Activated naive CD8-positive, alpha-beta T cell treated with anti-CD3 and anti-CD28 coated beads, Interleukin-2, amount 50 U/mL, for 16 hours (primary cell): Measurements from ENCODE around the gene TBC1D10B.

Experiments used
- DNase-seq: peaks from one replicate; pipeline ENCODE4 v3.0.0-alpha.2; 2020; ENCODE audit warnings: low read depth, low spot score

The TBC1D10B gene

GRCh38 chr16:30374538-30374937 is 4.2 kb upstream of the TBC1D10B start, which contains the start of gene MYL11:
MYL11 (plus strand) TSS chr16:30374802; CDS start chr16:30374858, 56 bp downstream.
- DNase-seq: no peak

GRCh38 chr16:30372725-30373124 is 2.4 kb upstream of the TBC1D10B start:
- no peak for DNase-seq

GRCh38 chr16:30372038-30372712 is 1.9 kb upstream of the TBC1D10B start:
- DNase-seq: no peak

GRCh38 chr16:30371248-30371816 is 1.0 kb upstream of the TBC1D10B start:
- no peak for DNase-seq

- DNase-seq: no peak
These were observed 297 bp downstream of the TBC1D10B start for GRCh38 chr16:30369938-30370455.

GRCh38 chr16:30369091-30369937 is 980 bp downstream of the TBC1D10B start:
- DNase-seq: no peak

- no peak for DNase-seq
These were observed 1.6 kb downstream of the TBC1D10B start for GRCh38 chr16:30368792-30369090.

GRCh38 chr16:30368122-30368791 is 2.0 kb downstream of the TBC1D10B start:
- DNase-seq: no peak

- DNase-seq: no peak
These were observed 2.8 kb downstream of the TBC1D10B start for GRCh38 chr16:30367349-30368009.

GRCh38 chr16:30366511-30366910 is 3.8 kb downstream of the TBC1D10B start:
- no peak for DNase-seq

GRCh38 chr16:30365200-30365599 is 5.1 kb downstream of the TBC1D10B start:
- DNase-seq: no peak

- no peak for DNase-seq
These were observed 9.1 kb downstream of the TBC1D10B start for GRCh38 chr16:30361180-30361579.

- no peak for DNase-seq
These were observed 10.5 kb downstream of the TBC1D10B start for GRCh38 chr16:30359871-30360170.

GRCh38 chr16:30358990-30359870 is 11.1 kb downstream of the TBC1D10B start:
- DNase-seq: no peak

GRCh38 chr16:30358577-30358936 is 11.7 kb downstream of the TBC1D10B start:
- no peak for DNase-seq

GRCh38 chr16:30357715-30358576 is 12.3 kb downstream of the TBC1D10B start:
- no peak for DNase-seq

- DNase-seq: no peak
These were observed 13.1 kb downstream of the TBC1D10B start for GRCh38 chr16:30357085-30357714.

GRCh38 chr16:30356401-30357084 is 13.8 kb downstream of the TBC1D10B start:
- no peak for DNase-seq

- DNase-seq: no peak
These were observed 14.4 kb downstream of the TBC1D10B start for GRCh38 chr16:30355954-30356308.
